Keratinocyte (primary cell): ENCODE measurements around the gene SUFU.

Source experiments
- EZH2 ChIP-seq: IDR thresholded peaks from one replicate; pipeline ENCODE4 v1.6.1; 2012; ENCODE audit warnings: inconsistent platforms, mild to moderate bottlenecking, low read length, moderate library complexity
- TF ChIP-seq, protein P1 (sequence below), 3 experiments: IDR thresholded peaks in 1 of 3; conservative IDR thresholded peaks in 1 of 3; optimal IDR thresholded peaks in 1 of 3; 2 replicates in 2 of 3; 3 replicates in 1 of 3; pipeline versions ENCODE3 to v1.5.1; 2011; ENCODE audit warnings: low read length in 3 of 3, mild to moderate bottlenecking in 3 of 3, moderate library complexity in 2 of 3, control low read depth in 1 of 3, inconsistent platforms in 1 of 3; ENCODE audit not compliant: insufficient read depth in 2 of 3; ENCODE audit errors: extremely low read depth in 1 of 3

DNA sequence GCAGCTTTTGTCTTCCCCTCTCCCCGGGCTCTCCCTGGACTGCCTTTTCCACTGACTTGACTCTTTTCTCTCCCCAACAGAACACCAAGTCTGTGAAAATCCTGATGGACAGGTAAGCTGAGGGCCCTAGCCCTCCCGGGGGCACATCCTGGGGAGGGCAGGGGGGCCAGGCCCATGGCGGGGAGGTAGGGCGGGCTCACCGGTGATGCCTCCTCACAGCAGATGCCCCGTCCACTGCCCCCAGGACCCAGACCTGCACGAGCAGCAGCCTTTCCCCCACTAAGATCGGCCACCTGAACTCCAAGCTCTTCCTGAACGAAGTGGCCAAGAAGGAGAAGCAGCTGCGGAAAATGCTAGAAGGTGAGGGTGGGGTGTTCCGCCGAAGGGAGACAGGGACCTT lies 152.3 kb downstream of the SUFU start:
- TF ChIP-seq, protein P1, sequence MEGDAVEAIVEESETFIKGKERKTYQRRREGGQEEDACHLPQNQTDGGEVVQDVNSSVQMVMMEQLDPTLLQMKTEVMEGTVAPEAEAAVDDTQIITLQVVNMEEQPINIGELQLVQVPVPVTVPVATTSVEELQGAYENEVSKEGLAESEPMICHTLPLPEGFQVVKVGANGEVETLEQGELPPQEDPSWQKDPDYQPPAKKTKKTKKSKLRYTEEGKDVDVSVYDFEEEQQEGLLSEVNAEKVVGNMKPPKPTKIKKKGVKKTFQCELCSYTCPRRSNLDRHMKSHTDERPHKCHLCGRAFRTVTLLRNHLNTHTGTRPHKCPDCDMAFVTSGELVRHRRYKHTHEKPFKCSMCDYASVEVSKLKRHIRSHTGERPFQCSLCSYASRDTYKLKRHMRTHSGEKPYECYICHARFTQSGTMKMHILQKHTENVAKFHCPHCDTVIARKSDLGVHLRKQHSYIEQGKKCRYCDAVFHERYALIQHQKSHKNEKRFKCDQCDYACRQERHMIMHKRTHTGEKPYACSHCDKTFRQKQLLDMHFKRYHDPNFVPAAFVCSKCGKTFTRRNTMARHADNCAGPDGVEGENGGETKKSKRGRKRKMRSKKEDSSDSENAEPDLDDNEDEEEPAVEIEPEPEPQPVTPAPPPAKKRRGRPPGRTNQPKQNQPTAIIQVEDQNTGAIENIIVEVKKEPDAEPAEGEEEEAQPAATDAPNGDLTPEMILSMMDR (optimal IDR thresholded peaks at IDR 0.05 in 1 of 3, IDR thresholded peaks at IDR 0.05 in 1 of 3, conservative IDR thresholded peaks at IDR 0.05 in 1 of 3; ENCODE audit: extremely low read depth in 1 of 3, insufficient read depth in 2 of 3, low read length in 3 of 3): no peak
- TF ChIP-seq EZH2: no peak
